NCI-H69 (cell line): ENCODE results near the gene FAM193B.

Experiments used
- DNase-seq: peaks from one replicate; lab custom pipeline; 2025; lab: John Stamatoyannopoulos, UW

The FAM193B gene

DNA sequence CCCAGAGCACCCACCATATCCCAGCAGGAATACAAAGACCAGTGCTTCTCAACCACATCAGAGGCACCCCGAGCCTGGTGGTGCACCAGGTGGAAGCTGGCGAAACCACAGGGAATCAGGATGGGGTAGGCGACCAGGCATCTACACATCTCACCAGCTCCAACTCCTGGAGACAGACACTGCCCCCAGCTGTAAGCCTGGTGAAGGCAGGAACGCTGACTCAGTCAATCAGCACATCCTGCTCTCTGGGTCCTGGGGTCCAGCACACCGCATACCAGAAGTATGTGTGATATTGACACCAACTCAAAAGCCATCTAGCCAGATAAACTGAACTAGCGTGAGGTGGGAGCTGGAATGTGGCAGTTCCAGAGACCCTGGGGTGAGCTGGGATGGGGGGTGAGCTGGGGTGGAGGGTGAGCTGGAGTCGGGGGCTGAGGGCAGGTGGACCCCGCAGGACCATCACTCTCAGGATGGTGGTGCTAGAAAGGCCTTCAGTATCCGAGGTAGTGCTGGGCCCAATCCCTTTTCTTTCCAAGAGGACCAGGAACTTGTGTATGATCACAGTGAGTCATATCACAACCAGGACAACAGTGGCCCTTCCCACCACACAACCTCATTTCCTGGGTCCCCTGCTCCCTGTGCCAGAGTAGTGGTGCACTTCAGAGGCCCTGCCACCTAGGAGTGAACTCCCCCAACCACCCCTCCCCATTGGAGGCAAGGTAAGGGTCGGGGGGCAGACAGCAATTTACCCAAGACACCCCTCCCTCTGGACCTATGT, 83.4 kb downstream of the FAM193B start:
- no peak for DNase-seq
